Parathyroid adenoma (tissue), 2 donors: ENCODE data around the gene NDUFB3.

Source experiments
- H2AFZ ChIP-seq: fragments of 300-600 bp; sonication (generic); one replicate; pipeline ENCODE4 v1.7.0; 2017; ENCODE audit warnings: antibody characterized with exemption, mild to moderate bottlenecking
- H3K27ac ChIP-seq: fragments of 300-600 bp; sonication (generic); one replicate; pipeline ENCODE4 v1.7.0; 2017
- H3K27me3 ChIP-seq: fragments of 300-600 bp; sonication (generic); one replicate; pipeline ENCODE4 v1.7.0; 2017; ENCODE audit warnings: low read length; ENCODE audit not compliant: control insufficient read depth, insufficient read depth
- H3K36me3 ChIP-seq: fragments of 300-600 bp; sonication (generic); one replicate; pipeline ENCODE4 v1.7.0; 2017; ENCODE audit warnings: low read length; ENCODE audit not compliant: control insufficient read depth, insufficient read depth
- H3K4me1 ChIP-seq: fragments of 300-600 bp; sonication (generic); one replicate; pipeline ENCODE4 v1.7.0; 2017; ENCODE audit warnings: control low read depth
- H3K4me2 ChIP-seq: fragments of 300-600 bp; sonication (generic); one replicate; pipeline ENCODE4 v1.7.0; 2017; ENCODE audit warnings: low read length
- H3K4me3 ChIP-seq: fragments of 300-600 bp; sonication (generic); one replicate; pipeline ENCODE4 v1.7.0; 2017; ENCODE audit warnings: low read depth, low read length
- H3K79me2 ChIP-seq: fragments of 300-600 bp; sonication (generic); one replicate; pipeline ENCODE4 v1.7.0; 2017; ENCODE audit warnings: control low read depth
- H3K9ac ChIP-seq: fragments of 300-600 bp; sonication (generic); one replicate; pipeline ENCODE4 v1.7.0; 2017; ENCODE audit warnings: mild to moderate bottlenecking
- H3K9me3 ChIP-seq: fragments of 300-600 bp; sonication (generic); one replicate; pipeline ENCODE4 v1.7.0; 2017; ENCODE audit warnings: low read length; ENCODE audit not compliant: control insufficient read depth
- TF ChIP-seq, protein P1 (sequence below): fragments of 300-600 bp; sonication (generic); IDR thresholded peaks from one replicate; pipeline ENCODE4 v1.7.0; 2017; ENCODE audit warnings: antibody characterized with exemption, mild to moderate bottlenecking
- donor health status: primary hyperparathyroidism.

The NDUFB3 gene

DNA sequence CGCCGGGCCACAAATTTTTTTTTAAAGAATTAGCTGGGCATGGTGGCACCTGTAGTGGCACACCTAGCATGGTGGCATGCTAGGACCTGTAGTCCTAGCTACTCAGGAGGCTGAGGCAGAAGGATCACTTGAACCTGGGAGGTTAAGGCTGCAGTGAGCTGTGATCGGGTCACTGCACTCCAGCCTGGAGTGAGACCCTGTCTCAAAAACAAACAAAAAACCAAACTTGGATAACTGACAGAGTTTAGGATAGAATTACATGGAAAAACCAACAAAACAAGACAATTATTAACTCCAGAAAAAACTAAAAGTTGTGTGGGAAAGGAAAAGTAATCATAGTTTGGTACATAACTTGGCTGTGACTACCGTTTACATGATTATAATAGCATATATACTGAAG lies 42.5 kb downstream of the NDUFB3 start:
- H3K4me3 ChIP-seq, result no peak overlapping the region
- no peak overlapping the region for H3K27ac ChIP-seq
- no peak overlapping the region for H3K4me2 ChIP-seq

DNA sequence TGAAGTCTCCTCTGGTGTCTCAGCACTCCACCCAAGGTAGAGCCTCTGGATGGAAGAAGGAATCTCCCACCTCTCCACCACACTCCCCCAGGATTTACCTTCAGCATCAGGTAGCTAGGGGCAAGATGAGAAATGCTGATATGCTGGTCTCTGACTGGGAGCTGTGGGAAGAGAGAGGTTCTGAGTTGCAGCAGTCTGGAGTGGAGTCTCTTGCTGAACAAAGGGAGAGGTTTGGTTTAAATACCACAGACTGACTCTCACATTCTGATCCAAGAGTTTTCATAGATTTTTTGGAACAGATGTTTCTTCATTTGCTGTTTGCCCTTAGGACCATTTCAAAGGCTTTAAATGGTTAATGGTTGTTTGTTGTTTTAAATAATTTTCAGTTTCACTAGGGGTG lies 43.0 kb downstream of the NDUFB3 start:
- Histone ChIP-seq H3K4me1 (no peaks in the 10 kb centered on the region), H3K9ac (no peak overlapping the region), H3K9me3 (no peaks in the 10 kb centered on the region), H3K79me2 (peaks cover 3% of the 10 kb centered on the region), H2AFZ (no peak overlapping the region), H3K4me2 (no peak overlapping the region), H3K27ac (no peak overlapping the region), H3K36me3 (no peaks in the 10 kb centered on the region), H3K27me3 (no peaks in the 10 kb centered on the region), H3K4me3 (no peak overlapping the region)
- TF ChIP-seq, protein P1, sequence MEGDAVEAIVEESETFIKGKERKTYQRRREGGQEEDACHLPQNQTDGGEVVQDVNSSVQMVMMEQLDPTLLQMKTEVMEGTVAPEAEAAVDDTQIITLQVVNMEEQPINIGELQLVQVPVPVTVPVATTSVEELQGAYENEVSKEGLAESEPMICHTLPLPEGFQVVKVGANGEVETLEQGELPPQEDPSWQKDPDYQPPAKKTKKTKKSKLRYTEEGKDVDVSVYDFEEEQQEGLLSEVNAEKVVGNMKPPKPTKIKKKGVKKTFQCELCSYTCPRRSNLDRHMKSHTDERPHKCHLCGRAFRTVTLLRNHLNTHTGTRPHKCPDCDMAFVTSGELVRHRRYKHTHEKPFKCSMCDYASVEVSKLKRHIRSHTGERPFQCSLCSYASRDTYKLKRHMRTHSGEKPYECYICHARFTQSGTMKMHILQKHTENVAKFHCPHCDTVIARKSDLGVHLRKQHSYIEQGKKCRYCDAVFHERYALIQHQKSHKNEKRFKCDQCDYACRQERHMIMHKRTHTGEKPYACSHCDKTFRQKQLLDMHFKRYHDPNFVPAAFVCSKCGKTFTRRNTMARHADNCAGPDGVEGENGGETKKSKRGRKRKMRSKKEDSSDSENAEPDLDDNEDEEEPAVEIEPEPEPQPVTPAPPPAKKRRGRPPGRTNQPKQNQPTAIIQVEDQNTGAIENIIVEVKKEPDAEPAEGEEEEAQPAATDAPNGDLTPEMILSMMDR, result no peak

More for the DNA sequence above, 42.5 kb downstream of the NDUFB3 start:
- Histone ChIP-seq H3K4me1 (no peaks in the 10 kb centered on the region), H3K9ac (no peak overlapping the region), H2AFZ (no peak overlapping the region), H3K27me3 (no peaks in the 10 kb centered on the region), H3K9me3 (no peaks in the 10 kb centered on the region), H3K36me3 (no peaks in the 10 kb centered on the region), H3K79me2 (peaks cover 3% of the 10 kb centered on the region)
- TF ChIP-seq, protein P1, result no peak

DNA sequence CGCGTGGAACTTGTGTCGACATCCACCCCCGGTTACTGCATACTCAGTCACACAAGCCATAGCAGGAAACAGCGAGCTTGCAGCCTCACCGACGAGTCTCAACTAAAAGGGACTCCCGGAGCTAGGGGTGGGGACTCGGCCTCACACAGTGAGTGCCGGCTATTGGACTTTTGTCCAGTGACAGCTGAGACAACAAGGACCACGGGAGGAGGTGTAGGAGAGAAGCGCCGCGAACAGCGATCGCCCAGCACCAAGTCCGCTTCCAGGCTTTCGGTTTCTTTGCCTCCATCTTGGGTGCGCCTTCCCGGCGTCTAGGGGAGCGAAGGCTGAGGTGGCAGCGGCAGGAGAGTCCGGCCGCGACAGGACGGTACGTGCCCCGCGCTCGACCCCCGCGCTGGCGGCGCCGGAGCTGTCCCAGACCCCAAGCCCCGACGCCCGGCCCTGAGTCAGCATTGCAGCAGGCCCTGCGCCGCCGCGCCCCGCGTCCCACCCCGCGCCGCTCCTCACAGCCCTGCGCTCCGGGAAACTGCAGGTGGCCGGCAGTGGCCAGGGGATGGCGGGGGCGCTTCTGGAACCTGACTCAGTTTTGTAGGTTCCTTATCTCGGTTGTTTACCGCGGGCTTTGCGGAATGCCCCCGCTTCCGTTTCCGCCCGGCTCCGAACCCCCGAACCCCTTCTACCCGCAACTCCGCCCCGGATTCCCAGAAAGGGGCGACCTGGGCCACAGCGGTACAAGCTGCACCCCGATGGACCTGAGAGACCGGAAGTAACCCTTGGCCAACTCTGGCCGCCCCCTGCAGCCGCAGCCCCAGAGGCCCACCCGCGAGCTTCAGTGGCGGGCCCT lies 44.5 kb downstream of the NDUFB3 start, which contains the start of gene CFLAR:
Gene CFLAR (plus strand): TSS at position 50 of the 844 bp plus-strand sequence. CDS start 13,702 bp downstream, outside the sequence.
- no peaks in the 10 kb centered on the region for H3K4me1 ChIP-seq
- H3K27ac ChIP-seq, result peak within 1 kb of the TSS; percentile 88
- H3K27me3 ChIP-seq, result no peaks in the 10 kb centered on the region
- H3K4me2 ChIP-seq, result peak within 1 kb of the TSS; percentile 73
- peak within 1 kb of the TSS; percentile 60 for H3K4me3 ChIP-seq
- peak within 1 kb of the TSS; percentile 41 for H3K9ac ChIP-seq
- peak within 1 kb of the TSS; percentile 94 for H2AFZ ChIP-seq
- H3K9me3 ChIP-seq, result no peaks in the 10 kb centered on the region
- TF ChIP-seq, protein P1, result no peak
- H3K79me2 ChIP-seq, result peaks cover 3% of the 10 kb centered on the region
- H3K36me3 ChIP-seq, result no peaks in the 10 kb centered on the region

DNA sequence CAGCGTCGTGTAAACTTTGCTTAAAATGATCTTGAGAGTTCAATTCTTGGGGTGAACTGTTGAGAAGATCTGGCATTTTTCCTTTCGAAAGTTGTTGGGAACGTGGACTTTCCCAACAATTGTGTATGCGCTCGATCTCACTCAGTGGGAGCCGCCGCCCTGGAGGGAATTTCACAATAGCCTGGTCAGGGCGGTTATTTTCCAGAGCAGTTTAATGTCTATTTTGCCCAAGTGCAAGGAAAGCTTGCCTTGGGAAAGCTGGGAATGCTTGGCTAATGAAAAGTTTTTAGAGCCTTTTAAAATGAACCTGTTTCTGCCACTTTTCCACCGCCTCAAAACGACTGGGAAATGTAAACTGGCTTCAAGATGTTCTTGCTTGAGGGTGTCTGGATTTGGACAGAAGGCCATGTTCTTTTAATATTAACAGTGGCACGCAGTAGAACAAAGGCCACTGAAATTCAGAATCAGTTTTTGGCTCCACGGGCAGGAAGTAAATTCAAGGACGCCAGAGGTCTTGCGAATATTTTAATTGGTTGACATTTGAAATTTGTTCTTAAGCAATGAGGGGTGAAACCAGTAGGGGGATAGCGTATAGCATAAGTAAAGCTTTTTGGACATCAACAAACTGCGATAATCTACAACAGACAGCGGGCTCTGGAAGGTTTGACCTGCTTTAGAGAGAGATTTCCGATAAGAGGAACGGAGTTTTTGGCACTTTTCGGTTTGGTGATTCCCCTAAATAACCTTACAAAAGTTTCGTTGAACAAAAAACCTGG lies 45.3 kb downstream of the NDUFB3 start:
- Histone ChIP-seq H2AFZ (peak overlapping the region; percentile 94), H3K36me3 (no peaks in the 10 kb centered on the region), H3K9me3 (no peaks in the 10 kb centered on the region), H3K27ac (peak overlapping the region; percentile 88), H3K4me3 (peak overlapping the region; percentile 60), H3K4me2 (peak overlapping the region; percentile 73), H3K9ac (peak overlapping the region; percentile 41), H3K79me2 (peaks cover 3% of the 10 kb centered on the region), H3K27me3 (no peaks in the 10 kb centered on the region), H3K4me1 (no peaks in the 10 kb centered on the region)
- TF ChIP-seq, protein P1, result no peak
